Osteoblast (primary cell): ENCODE measurements around the gene ELK1. TPM values are rescaled to one million over a fixed set of nuclear protein-coding genes. Genes with fewer than 3 reads are reported as not detected.
A peak's percentile ranks its signal among the peaks of the same experiment; 100 is the strongest.

Experiments used
- DNase-seq: peaks from one replicate; pipeline ENCODE4 v3.0.0; 2011; ENCODE audit warnings: low spot score, mixed read lengths; ENCODE audit not compliant: insufficient read length; ENCODE audit errors: missing footprints
- H2AFZ ChIP-seq: 2 replicates; pipeline ENCODE4 v1.6.0; 2011; ENCODE audit warnings: mild to moderate bottlenecking, low read length
- H3K27ac ChIP-seq: 2 replicates; pipeline ENCODE4 v1.5.1; 2011; ENCODE audit warnings: mild to moderate bottlenecking, low read depth, low read length, moderate library complexity
- H3K27me3 ChIP-seq: 2 replicates; pipeline ENCODE4 v1.6.0; 2012; ENCODE audit warnings: mild to moderate bottlenecking, control low read depth, inconsistent platforms, low read length, moderate library complexity; ENCODE audit not compliant: insufficient read depth
- H3K36me3 ChIP-seq: 2 replicates; pipeline ENCODE4 v1.5.1; 2011; ENCODE audit warnings: mild to moderate bottlenecking, low read length, control low read depth, moderate library complexity; ENCODE audit not compliant: insufficient read depth
- H3K4me1 ChIP-seq: 2 replicates; pipeline ENCODE4 v1.5.1; 2011; ENCODE audit warnings: mild to moderate bottlenecking, low read length, control low read depth, moderate library complexity; ENCODE audit not compliant: insufficient read depth
- H3K4me2 ChIP-seq: 2 replicates; pipeline ENCODE4 v1.6.0; 2011; ENCODE audit warnings: mild to moderate bottlenecking, low read length; ENCODE audit not compliant: insufficient read depth
- H3K4me3 ChIP-seq: fragments of 200-600 bp; sonication (generic); 3 replicates; pipeline ENCODE4 v1.5.1; 2012; ENCODE audit warnings: mild to moderate bottlenecking, low read length, inconsistent platforms; ENCODE audit not compliant: insufficient read depth
- H3K79me2 ChIP-seq: 2 replicates; pipeline ENCODE4 v1.6.0; 2012; ENCODE audit warnings: mild to moderate bottlenecking, low read length, control low read depth, inconsistent platforms; ENCODE audit not compliant: insufficient read depth
- H3K9me3 ChIP-seq: 2 replicates; pipeline ENCODE4 v1.5.1; 2011; ENCODE audit warnings: low read depth, low read length, control low read depth
- H4K20me1 ChIP-seq: 2 replicates; pipeline ENCODE4 v1.6.0; 2012; ENCODE audit warnings: mild to moderate bottlenecking, low read length, control low read depth; ENCODE audit not compliant: insufficient read depth
- total RNA-seq: library from RNA; depleted of rRNA; stranded (reverse); fragments of >200 nt; gene quantifications from 2 replicates; pipeline ENCODE4 v1.2.3, GENCODE V29; 2012
- TF ChIP-seq, protein P1 (sequence below): IDR thresholded peaks from 2 replicates; pipeline ENCODE4 v1.5.1; 2011; ENCODE audit warnings: mild to moderate bottlenecking, low read depth, low read length, moderate library complexity; ENCODE audit errors: extremely low read depth

Gene ELK1
- total RNA-seq, 1 donor = 37.6 TPM

DNA sequence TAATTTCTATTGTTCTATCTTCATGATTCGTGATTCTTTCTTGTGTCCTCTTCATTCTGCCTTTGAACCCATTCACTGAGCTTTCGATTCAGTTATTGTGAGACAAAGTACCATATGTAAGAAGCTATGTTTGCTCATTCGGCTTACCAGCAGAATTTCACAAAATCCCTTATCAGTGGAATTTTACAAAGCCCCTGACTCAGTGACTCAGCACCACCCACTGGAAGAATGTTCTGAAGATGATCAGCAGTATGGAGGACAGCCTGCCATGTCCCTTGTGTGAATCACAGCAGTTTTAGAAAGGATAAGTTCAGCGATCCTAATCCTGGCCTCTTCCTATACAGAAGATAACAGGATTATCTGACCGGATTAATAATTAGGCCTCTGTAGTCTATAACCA, 14.4 kb upstream of the ELK1 start:
- H3K9me3 ChIP-seq = no peaks in the 10 kb centered on the region
- H4K20me1 ChIP-seq = no peaks in the 10 kb centered on the region
- no peak overlapping the region for H3K4me2 ChIP-seq
- no peaks in the 10 kb centered on the region for H3K27me3 ChIP-seq
- H3K36me3 ChIP-seq = no peaks in the 10 kb centered on the region
- DNase-seq = peak; percentile 42
- H3K79me2 ChIP-seq = no peaks in the 10 kb centered on the region
- H2AFZ ChIP-seq = no peak overlapping the region
- H3K4me1 ChIP-seq = peaks cover 17% of the 10 kb centered on the region
- TF ChIP-seq, protein P1, sequence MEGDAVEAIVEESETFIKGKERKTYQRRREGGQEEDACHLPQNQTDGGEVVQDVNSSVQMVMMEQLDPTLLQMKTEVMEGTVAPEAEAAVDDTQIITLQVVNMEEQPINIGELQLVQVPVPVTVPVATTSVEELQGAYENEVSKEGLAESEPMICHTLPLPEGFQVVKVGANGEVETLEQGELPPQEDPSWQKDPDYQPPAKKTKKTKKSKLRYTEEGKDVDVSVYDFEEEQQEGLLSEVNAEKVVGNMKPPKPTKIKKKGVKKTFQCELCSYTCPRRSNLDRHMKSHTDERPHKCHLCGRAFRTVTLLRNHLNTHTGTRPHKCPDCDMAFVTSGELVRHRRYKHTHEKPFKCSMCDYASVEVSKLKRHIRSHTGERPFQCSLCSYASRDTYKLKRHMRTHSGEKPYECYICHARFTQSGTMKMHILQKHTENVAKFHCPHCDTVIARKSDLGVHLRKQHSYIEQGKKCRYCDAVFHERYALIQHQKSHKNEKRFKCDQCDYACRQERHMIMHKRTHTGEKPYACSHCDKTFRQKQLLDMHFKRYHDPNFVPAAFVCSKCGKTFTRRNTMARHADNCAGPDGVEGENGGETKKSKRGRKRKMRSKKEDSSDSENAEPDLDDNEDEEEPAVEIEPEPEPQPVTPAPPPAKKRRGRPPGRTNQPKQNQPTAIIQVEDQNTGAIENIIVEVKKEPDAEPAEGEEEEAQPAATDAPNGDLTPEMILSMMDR = no peak
- H3K4me3 ChIP-seq = no peak overlapping the region
- peak overlapping the region; percentile 58 for H3K27ac ChIP-seq

DNA sequence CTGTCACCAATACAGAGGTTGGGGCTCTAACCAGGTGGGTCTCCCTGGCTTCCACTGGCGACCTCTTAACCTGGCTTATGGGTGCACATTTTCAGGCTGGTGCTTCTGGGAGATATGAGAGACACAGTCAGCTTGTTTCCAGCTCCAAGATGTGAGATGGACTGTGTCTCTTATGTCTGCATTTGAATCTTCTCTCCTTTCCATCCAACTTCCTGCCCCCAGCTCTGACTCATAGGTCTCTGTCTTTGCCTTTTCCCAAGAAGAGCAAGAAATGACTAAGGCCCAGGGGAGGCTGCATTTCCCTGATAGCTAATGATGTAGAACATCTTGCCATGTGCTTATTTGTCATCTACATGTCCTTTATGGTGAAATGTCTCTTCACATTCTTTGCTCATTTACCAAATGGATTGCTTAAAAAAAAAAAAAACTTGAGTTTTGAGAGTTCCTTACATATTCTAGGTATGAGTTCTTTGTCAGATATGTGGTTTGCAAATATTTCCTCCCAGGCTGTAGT, 11.8 kb upstream of the ELK1 start:
- no peaks in the 10 kb centered on the region for H3K9me3 ChIP-seq
- H3K27me3 ChIP-seq = no peaks in the 10 kb centered on the region
- DNase-seq = peak; percentile 73
- H3K79me2 ChIP-seq = peaks cover 10% of the 10 kb centered on the region
- TF ChIP-seq, protein P1 = no peak
- H3K36me3 ChIP-seq = no peaks in the 10 kb centered on the region
- no peaks in the 10 kb centered on the region for H4K20me1 ChIP-seq
- peaks cover 17% of the 10 kb centered on the region for H3K4me1 ChIP-seq
- H3K4me3 ChIP-seq = no peak overlapping the region
- peak overlapping the region; percentile 89 for H3K27ac ChIP-seq
- peak overlapping the region; percentile 52 for H2AFZ ChIP-seq
- H3K4me2 ChIP-seq = peak overlapping the region; percentile 40

DNA sequence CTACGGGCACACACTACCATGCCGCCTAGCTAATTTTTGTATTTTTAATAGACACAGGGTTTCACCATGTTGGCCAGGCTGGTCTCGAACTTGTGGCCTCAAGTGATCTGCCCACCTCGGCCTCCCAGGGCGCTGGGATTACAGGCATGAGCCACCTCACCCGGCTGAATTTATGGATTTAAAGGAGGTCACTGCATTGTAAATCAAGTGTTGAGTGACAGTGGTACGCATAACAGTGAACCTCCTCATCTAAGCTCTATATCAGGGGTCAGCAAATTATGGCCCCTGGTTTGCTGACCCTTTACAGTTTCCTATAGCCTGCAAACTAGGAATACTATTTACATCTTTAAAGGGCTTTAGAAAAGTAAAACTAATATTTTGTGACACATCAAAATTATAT, 11.2 kb upstream of the ELK1 start:
- Histone ChIP-seq H3K4me3 (no peak overlapping the region), H3K27ac (peak overlapping the region; percentile 89), H3K36me3 (no peaks in the 10 kb centered on the region), H3K4me2 (no peak overlapping the region), H3K79me2 (peaks cover 10% of the 10 kb centered on the region), H3K27me3 (no peaks in the 10 kb centered on the region), H3K9me3 (no peaks in the 10 kb centered on the region), H2AFZ (no peak overlapping the region), H4K20me1 (no peaks in the 10 kb centered on the region), H3K4me1 (peaks cover 17% of the 10 kb centered on the region)
- TF ChIP-seq, protein P1 = no peak
- no peak for DNase-seq

DNA sequence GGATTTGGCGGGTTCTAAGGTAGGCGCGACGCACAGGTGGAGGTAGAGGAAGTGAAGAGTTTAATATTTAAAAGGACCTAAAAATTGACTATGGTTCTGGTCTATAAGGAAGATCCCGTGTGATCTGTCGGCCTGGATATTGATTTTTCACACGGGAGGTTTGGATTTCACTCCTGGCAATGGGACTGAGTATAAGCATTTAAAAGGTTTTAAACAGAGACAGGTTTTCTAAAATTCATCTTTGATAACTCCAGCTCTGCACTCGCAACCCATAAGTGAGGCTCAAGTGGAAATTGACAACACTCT, 9.0 kb upstream of the ELK1 start:
- peak overlapping the region; percentile 96 for H3K27ac ChIP-seq
- H3K79me2 ChIP-seq = peaks cover 10% of the 10 kb centered on the region
- no peaks in the 10 kb centered on the region for H3K27me3 ChIP-seq
- no peak for DNase-seq
- H2AFZ ChIP-seq = peak overlapping the region; percentile 39
- peak overlapping the region; percentile 80 for H3K4me3 ChIP-seq
- no peaks in the 10 kb centered on the region for H4K20me1 ChIP-seq
- H3K36me3 ChIP-seq = peaks cover 15% of the 10 kb centered on the region
- TF ChIP-seq, protein P1 = no peak
- peak overlapping the region; percentile 73 for H3K4me2 ChIP-seq
- peaks cover 12% of the 10 kb centered on the region for H3K4me1 ChIP-seq
- H3K9me3 ChIP-seq = no peaks in the 10 kb centered on the region
